DMS153 (cell line): ENCODE results near the gene DOCK11.

Source experiments
- DNase-seq: peaks from one replicate; lab custom pipeline; 2025; lab: John Stamatoyannopoulos, UW

DOCK11 gene

DNA sequence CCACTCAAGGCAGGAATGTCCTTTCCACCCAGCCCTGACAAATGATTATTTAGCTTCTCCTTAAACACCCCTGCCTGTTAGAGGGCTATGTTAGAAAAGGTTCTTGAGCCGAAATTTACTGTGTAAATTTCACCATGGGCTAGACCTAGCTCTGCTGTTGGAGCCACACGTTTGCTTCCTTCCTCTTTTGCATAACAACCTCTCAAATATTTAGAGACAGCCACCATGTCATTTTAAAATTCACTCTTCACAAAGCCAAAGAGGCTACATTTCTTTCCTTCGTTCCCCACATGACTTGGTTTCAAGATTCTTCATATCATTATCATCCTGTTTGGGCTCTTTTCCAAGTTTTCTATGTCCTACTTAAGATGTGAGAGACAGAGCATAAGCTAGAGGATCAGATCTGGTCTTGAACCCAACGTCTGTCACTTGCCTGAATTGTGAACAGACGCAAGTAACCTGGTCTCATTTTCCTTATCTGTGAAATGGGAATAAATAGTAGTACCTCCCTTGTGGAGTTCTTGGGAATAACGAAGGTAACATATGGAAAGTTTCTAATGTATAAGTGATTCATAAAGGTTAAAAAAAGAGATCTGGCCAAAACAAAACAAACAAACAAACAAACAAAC lies 6.7 kb downstream of the DOCK11 start:
- DNase-seq = no peak

DNA sequence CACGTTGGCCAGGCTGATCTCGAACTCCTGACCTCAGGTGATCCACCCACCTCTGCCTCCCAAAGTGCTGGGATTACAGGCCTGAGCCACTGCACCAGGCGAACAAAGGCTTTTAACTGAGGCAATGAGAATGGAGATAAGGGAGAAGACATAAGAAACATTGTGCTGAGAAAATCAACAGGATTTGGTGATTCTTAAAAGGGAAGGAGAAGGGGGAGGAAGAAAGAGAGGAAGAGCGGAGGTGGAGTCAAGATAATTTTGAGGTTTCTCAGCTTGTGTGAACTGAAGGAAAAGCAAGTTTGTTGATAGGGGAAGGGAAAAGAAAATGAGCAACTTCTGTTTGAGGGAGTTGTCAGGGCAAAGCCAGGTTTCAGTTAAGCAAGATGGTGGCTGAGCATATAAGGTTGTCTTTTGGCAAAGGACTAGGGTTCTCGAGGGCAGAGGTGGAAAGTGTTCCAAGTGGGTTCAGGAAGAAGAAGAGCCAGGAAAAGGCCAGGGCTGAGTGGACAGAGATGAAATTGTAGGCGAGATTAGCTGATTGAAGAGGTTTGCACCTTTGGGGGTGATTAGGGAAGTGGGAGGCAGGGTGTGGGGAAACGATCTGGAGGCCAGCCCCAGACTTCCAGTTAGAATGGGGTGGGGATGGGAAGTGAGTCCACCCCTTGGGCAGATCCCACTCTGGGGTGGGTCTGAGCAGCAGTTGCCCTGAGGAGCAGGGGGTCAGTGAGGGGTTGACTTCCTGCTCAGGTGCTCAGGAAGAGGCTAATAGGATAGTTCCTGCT lies 7.8 kb downstream of the DOCK11 start:
- no peak for DNase-seq

DNA sequence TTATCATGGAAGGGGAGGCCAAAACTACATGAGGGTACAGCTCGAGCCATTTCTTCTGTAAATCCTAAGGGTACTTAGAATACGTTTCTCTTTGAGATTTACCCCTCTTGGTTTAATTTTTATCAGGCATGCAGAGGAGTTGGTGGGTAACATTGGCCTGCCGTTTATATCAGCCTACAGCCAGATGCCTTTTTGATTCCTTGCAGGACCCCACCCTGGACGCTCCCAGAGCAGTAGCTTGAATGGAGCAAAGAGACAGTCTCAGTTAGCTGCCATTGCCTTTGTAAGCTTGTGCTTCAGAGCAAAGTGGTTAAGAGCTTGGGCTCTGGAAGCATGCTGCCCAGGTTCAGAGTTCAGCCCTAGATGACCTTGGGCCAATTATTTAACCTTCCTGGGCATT lies 9.0 kb downstream of the DOCK11 start:
- no peak for DNase-seq

DNA sequence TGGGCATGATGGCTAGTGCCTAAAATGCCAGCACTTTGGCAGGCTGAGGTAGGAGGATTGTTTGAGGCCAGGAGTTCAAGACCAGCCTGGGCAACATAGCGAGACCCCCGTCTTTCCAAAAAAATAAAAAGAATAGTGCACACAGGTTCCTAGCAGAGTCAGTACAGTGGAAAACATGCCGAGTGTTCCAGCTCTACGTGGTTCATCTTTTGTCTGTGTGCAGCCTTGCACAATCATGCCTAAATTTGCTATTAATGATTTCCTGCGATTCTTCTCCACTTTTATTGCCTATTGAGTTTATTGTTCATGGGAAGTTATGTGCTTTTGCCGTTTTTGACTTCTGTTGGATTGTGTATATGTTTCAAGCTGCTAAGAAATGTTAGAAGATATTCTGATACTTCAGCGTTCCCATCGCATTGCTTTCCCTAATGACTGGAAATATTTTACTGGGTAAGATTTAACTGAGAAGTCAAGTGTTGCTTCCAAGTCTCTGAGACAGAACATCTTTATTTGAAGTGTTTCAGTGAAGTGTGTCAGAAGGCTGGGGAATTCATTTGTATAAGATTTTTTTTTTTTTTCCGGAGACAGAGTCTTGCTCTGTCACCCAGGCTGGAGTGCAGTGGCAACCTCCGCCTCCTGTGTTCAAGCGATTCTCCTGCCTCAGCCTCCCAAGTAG lies 11.3 kb downstream of the DOCK11 start:
- DNase-seq = no peak

DNA sequence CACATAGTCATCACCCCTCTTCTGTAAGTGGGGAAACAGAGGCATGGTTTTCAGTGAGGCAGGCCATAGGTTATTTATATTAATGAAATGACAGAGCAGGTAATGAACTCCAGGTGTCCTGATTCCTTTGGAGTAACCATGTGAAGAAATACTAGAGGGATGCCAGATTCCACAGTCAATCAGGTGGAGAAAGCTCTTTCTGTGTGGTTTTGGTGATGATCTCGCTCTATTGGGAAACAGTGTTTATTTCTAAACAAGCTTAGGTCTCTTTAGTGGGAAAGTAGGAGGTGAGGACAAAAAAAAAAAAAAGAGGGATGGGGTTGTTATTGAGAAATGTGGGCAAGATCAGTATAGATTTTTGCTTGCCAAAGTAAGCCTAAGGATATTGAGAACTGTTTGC lies 12.2 kb downstream of the DOCK11 start:
- DNase-seq = no peak

DNA sequence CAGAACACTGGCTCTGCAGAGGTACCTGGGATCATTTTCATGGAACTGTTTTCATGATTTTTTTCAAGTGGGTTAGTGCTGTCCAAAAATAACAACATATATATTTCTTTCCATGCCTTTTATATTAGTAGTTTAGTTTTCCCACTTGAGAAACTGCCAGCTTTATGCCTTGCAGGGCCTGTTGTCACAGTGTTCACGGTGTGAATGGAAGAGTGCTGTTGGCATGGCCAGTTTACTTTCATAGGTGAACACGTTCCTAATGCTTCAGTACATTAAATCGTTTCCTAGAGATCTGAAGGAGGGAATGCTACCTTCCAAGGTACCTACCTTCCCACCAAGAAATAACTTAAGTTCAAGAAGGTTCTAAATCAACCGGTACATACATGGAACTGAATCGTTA lies 12.6 kb downstream of the DOCK11 start:
- DNase-seq = no peak

DNA sequence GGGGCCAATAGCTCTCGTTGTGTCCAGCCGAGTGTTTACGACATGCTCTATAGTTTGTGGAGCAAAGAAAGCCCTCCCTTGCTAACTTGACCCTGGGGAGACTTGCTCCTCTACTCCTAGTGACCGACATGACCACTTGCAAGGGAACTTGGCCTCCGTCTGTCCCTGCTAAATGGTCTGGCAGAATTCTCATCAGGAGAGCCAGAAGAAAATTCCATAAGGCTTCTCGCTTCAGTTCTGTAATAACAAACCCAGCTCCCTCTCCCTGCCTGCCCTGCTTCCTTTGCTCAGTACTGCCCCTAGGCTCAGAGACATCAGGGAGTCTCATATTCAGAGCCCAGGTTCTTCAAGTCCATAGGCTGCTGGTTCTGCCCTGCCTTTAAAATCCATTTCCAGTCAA lies 13.0 kb downstream of the DOCK11 start:
- DNase-seq = no peak

DNA sequence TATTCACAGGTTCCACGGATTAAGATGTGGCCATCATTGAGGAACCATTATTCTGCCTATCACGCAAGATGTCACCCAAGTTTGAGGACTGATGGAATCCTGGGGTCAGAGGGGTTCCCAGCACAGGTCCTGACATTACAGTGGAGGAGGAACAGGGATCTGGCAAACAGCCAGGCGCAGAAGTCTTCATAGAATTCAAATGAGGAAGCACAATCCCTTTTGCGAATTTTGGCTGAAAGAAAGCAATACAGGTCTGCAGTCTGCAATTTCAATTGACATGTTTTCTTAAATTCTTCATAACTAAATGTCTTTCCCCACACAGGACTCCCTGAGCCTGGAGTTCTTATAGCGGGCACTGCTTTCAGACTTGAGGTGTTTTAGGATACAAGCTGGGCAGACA lies 14.5 kb downstream of the DOCK11 start:
- no peak for DNase-seq

DNA sequence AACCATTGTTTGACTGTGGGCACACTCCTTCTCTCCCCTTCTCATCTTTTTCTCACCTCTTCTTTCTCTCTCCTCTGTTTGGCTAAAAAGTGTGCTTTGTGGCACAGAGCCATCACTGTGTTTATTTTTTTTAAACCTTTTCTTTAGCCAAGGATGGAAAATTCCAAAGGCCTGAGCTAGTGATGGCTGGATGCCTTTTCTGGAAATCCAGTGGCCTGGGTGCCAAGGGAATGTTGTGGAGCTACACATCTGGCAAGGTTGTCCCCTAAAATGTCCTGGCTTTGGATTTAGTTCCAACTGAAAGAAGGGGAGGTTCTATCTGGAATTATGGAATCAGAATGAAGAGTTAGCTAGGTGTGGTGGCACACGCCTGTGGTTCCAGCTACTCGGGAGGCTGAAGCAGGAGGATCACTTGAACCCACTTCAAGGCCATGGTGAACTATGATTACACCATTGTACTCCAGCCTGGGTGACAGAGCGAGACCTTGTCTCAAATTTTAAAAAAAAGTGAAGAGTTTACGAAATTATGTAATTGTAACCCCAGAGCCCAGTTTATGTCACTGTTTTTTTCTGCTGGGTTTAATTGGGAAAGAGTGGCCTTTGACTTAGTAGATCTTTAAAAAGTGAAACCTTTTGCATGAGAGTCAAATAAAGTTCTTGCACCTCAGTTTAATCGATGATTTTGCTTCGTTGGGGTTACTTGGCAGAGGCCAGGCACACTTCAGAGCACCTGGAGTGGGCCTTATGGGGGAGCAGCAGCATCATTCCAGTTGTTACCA lies 17.7 kb downstream of the DOCK11 start:
- no peak for DNase-seq

DNA sequence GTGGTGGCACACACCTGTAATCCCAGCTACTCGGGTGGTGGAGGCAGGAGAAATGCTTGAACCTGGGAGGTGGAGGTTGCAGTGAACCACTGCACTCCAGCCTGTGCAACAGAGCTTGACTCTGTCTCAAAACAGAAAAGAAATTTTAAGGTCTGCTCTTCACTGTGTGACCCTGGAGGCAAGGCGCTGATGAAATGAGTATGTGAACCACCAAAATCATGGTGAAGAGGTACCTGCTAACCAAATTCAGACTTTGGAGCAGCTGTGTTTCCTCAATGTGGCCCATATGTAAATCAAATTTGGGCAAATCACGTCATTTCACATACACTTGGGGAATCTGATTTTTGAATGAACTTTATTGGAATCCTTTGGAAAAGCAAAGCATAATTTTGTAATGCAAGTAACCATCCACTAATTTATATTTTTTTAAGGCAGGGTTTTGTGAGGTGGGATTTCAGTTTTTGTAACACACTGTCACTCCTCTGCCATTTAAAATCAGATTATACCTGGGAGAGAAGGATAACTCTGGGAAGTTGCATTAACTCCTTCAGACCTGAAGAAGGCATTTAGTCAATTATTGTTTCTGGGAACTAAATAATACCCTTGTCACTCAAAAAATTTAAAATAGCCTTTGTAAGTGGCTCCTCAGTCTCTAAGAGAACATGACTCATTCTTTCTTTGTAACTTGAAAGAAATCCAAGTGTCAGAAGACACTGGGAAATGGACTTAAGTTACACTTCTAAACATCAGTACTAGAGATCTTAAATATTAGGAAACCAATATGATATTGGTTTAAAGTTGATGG lies 24.0 kb downstream of the DOCK11 start:
- DNase-seq = no peak

DNA sequence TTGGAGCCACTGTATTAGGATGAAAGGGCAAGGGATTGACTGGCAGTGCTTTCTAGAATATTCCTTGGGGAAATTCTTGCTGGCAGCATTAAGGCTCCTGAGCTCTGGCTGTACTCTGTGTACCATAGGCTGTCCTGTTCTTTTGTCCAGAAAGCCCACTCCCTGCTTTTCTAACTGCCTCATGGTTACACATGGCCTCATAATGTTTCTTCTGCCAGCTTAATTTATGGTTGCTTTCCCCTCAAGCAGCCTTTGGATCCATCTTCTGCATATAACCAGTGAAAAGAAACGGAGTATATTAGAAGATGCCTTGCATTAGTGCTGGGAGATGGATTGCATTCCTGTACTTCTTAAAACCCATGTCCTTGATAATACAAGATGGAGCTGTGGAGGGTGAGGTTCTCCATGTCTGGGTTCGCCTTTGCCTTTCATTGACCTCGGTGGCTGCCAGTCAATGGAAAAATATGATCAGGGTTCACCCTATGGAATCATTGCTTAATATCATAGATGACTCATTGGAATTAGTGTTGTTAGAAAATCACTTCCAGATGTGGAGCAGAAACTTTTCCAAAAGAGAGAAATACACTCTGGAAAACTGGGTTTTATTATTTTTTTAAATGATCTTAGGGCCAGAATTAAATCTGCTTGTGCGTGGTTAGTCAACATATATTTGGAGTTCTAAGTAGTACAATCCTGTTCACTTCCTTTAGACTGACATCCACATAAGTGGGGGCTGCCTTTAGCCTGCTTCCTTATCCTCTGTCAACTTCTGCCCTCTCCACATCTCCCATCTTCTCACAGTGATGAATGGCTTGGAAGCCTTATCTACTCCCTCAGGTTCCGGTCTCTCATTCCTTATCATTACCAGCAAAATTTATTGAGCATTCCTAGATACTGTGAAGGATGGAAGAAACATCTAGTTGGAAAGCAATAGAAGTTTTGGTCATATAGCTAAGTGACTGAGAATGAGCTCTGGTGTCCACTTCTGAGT lies 24.9 kb downstream of the DOCK11 start:
- DNase-seq = no peak

DNA sequence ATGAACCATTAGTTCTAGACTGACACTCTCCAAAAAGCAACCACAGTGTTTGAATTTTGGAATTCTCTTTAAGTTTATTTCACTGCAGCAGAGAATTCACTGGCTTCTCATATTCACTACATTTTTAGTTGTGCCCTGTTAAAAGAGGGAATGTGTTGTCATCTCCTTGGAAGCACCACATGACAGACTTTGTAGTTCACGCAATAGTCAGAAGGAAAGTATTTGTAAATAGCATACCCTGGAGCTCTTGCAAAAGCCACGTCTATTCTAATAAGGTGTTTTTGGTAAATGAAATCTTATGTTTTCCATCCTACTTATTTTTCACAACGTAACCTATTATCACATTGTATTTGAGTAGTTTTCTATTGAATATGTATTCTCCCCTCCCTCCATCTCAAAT lies 25.8 kb downstream of the DOCK11 start:
- DNase-seq = no peak

DNA sequence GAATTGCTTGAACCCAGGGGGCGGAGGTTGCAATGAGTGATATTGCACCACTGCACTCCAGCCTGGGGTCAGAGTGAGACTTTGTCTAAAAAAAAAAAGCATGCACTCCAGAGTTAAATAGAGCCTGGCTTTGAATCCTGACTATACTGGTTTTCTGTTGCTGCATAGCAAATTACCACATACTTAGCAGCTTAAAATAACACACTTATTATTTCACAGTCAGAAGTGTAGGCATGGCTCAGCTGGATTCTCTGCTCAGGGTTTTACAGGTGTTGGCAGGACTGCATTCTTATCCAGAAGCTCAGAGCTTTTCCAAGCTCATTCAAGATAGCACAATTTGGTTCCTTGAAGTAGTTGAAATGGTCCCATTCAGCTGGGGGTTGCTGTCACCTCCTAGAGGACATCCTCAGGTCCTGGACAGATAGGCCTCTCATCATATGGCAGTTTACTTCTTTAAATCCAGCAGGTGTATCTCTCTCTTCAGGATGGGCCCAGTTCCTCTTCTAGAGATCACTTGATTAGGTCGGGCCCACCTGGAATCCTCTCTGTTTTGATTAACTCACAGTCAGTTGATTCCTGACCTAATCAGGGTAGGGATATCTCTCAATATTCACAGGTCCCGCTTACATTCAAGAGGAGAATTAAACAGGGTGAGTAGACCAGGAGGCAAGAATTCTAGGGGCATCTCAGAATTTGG lies 26.8 kb downstream of the DOCK11 start:
- DNase-seq = no peak

DNA sequence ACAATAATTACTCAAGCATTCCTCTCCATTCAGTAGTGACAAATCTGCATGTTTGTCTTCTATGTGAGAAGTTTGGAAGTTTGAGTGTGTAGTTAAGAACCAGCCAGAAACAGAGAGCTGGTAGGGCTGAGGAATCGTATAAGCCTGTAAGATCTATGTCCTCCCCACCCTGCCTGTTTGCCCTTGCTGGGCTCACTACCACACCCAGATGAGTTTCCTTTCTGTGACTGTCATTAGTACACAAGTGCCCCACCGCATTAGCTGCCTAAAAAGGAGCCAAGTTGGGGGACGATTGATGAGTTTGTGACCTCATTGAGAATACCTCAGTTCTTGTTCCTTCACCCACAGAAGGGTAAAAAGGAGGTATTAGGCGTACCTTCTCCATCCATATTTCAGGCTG lies 28.3 kb downstream of the DOCK11 start:
- no peak for DNase-seq

DNA sequence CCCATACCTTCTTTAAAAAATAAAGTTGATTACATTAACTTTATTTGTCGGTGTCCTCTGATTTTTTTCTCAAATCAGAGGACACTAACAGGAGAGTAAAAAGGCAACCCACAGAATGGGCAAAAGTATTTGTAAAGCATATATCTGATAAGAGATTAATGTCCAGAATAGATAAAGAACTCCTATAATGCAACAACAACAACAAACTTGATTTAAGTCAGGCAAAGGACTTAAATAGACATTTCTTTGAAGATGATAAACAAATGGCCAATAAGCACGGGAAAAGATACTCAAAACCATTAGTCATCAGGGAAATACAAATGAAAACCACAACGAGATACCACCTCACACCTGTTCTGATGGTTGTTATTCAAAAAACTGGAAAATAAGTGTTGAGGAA lies 28.7 kb downstream of the DOCK11 start:
- DNase-seq = no peak

DNA sequence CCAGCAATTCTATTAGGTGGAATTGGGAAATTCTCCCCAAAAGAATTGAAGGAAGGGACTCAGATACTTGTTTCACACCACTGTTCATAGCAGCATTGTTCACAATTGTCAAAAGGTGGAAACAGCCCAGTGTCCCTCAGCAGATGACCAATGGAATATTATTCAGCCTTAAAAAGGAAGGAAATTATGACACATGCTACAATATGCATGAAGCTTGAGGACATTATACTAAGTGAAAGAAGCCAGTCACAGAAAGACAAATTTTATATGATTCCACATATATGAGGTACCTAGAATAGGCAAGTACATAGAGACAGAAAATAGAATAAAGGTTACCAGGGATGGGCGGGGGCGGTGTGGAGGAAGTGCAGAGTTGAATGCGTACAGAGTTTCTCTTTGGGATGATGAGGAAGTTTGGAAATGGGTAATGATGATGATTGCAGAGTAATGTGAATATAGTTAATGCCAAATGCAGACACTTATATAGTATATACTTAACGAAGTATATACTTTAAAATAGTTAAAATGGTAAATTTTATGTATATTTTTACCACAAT lies 29.6 kb downstream of the DOCK11 start:
- DNase-seq = no peak

DNA sequence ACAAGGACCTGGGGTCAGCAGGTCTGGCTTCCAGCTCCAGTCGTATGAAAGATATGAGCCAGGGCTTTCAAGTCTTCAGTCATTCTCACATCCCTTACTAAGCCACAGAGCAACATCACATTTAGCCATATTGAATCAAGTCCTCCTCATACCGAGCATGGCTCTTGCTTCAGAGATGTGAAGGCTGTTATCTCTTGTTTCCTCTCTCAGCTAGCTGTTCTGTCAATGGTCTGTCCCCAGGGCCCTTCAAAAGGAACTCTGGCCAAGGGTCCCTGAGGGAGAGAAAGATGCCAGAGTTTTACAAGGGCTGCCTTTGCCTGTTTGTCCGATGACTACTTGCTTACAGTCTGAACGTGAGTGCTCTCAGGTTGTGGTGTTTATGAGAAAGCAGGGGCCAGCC lies 30.5 kb downstream of the DOCK11 start:
- DNase-seq = no peak

DNA sequence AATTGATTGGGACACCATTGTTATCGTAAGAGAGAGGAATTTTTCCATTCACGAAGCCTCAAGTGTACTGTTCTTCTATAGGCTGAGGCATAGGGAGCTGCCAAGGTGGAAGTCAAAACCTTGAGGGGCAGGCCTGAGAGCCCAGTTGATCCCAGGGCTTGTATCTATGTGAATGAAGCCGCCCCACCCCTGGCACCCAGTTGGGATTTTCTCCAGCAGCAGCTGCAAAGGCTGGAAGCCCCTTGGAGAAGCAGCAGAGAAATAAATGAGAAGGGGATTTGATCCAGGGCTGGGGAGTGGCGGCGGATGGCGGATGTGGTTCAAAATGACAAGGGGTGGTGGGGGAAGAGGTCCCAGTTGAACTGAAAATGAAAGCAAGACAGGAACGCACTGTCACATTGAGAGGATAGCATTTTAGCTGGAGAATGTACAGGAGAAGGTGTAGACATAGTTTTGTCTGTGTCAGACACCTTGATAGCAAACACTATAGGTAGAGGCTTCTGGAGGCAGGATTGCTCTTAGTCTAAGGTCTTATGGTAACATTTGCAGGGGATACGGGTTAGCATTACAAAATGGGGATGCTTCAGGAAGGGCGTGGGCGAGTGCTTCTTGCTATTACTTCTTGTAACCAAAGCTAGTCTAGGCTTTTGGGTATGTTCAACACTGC lies 32.6 kb downstream of the DOCK11 start:
- DNase-seq = no peak
